H1 (cell line): Measurements from ENCODE around the gene QRICH2. TPM values are rescaled to one million over a fixed set of nuclear protein-coding genes. Genes with fewer than 3 reads are reported as not detected.

Experiments used
- CTCF ChIA-PET: fragments of 300-600 bp; sonication (Branson Sonifier 250); formaldehyde crosslinking; loops from one replicate; lab custom pipeline; 2021; ENCODE audit not compliant: partially characterized antibody; lab: Charles Lee
- POLR2A ChIA-PET: fragments of 300-600 bp; sonication (Branson Sonifier 250); formaldehyde crosslinking; loops from one replicate; lab custom pipeline; 2021; ENCODE audit warnings: inconsistent platforms; ENCODE audit not compliant: partially characterized antibody; lab: Charles Lee
- DNase-seq, 2 experiments: peaks; one replicate each; pipeline versions ENCODE4 v3.0.0 to v3.0.0-alpha.2; 2010 to 2022; ENCODE audit warnings: low spot score in 2 of 2, low read depth in 1 of 2, mixed read lengths in 1 of 2
- FAIRE-seq: peaks from 2 replicates; lab custom pipeline; 2011; peaks lifted over from hg19 to GRCh38; lab: Jason Lieb, UNC
- H2AFZ ChIP-seq: 2 replicates; pipeline ENCODE4 v1.8.1; 2012; ENCODE audit warnings: low read length, inconsistent platforms
- H2AK5ac ChIP-seq: 2 replicates; pipeline ENCODE4 v1.6.1; 2013; ENCODE audit warnings: low read depth, low read length
- H2BK120ac ChIP-seq: replicated peaks from 2 replicates; pipeline ENCODE3; 2013; ENCODE audit warnings: low read depth, low read length, inconsistent platforms
- H2BK12ac ChIP-seq: 2 replicates; pipeline ENCODE4 v1.6.1; 2013; ENCODE audit warnings: low read depth, low read length
- H2BK15ac ChIP-seq: 2 replicates; pipeline ENCODE4 v1.6.1; 2013; ENCODE audit warnings: low read length
- H2BK20ac ChIP-seq: 2 replicates; pipeline ENCODE4 v1.6.1; 2013; ENCODE audit warnings: low read length
- H2BK5ac ChIP-seq: 2 replicates; pipeline ENCODE4 v1.6.1; 2013; ENCODE audit warnings: low read depth, low read length
- H3K14ac ChIP-seq: 2 replicates; pipeline ENCODE4 v1.6.1; 2013; ENCODE audit warnings: inconsistent platforms; ENCODE audit not compliant: insufficient read length
- H3K18ac ChIP-seq: 2 replicates; pipeline ENCODE4 v1.6.1; 2013; ENCODE audit warnings: low read length; ENCODE audit errors: extremely low read depth
- H3K23ac ChIP-seq: 2 replicates; pipeline ENCODE4 v1.6.1; 2013; ENCODE audit warnings: inconsistent platforms; ENCODE audit not compliant: insufficient read length
- H3K23me2 ChIP-seq: 2 replicates; pipeline ENCODE4 v1.6.1; 2013; ENCODE audit warnings: low read depth, low read length
- H3K27ac ChIP-seq: 2 replicates; pipeline ENCODE4 v1.6.1; 2011; ENCODE audit warnings: low read depth, low read length, inconsistent platforms
- H3K27me3 ChIP-seq, 4 experiments: replicated peaks in 1 of 4; 1 replicate in 1 of 4; 2 replicates in 3 of 4; pipeline versions ENCODE4 v1.6.1 to v1.8.1; 2011 to 2013; ENCODE audit warnings: low read length in 3 of 4, mild to moderate bottlenecking in 3 of 4, inconsistent platforms in 2 of 4, mixed read lengths in 2 of 4, moderate library complexity in 1 of 4; ENCODE audit not compliant: control insufficient read depth in 3 of 4, insufficient read depth in 3 of 4; ENCODE audit errors: extremely low read depth in 1 of 4
- H3K36me3 ChIP-seq, 4 experiments: 2 replicates each; pipeline versions ENCODE4 v1.6.1 to v1.8.1; 2011 to 2013; ENCODE audit warnings: mild to moderate bottlenecking in 4 of 4, low read length in 3 of 4, moderate library complexity in 2 of 4, control low read depth in 1 of 4, inconsistent platforms in 1 of 4; ENCODE audit not compliant: insufficient read depth in 4 of 4, control insufficient read depth in 2 of 4
- H3K4ac ChIP-seq: replicated peaks from 2 replicates; pipeline ENCODE3; 2013; ENCODE audit warnings: low read length, low read depth, mixed read lengths, inconsistent platforms; ENCODE audit not compliant: insufficient read length
- H3K4me1 ChIP-seq, 4 experiments: replicated peaks in 1 of 4; 1 replicate in 1 of 4; 2 replicates in 3 of 4; pipeline versions ENCODE4 v1.6.1 to v1.8.1; 2011 to 2013; ENCODE audit warnings: low read length in 3 of 4, inconsistent platforms in 2 of 4, mixed read lengths in 1 of 4; ENCODE audit not compliant: insufficient read depth in 4 of 4, control insufficient read depth in 3 of 4
- H3K4me2 ChIP-seq, 2 experiments: 2 replicates each; pipeline versions ENCODE4 v1.6.1 to v1.8.1; 2011 to 2013; ENCODE audit warnings: low read depth in 2 of 2, low read length in 2 of 2, control low read depth in 1 of 2, inconsistent platforms in 1 of 2, mild to moderate bottlenecking in 1 of 2; ENCODE audit not compliant: insufficient read depth in 1 of 2
- H3K4me3 ChIP-seq, 4 experiments: fragments of 200-600, 300-600 bp in 1 of 4; sonication (generic), shearing (Covaris generic), sonication (Bioruptor Twin) in 1 of 4; 2 replicates each; pipeline versions ENCODE4 v1.5.1 to v1.8.1; 2011 to 2016; ENCODE audit warnings: low read length in 4 of 4, low read depth in 3 of 4, control low read depth in 2 of 4, inconsistent platforms in 2 of 4, mild to moderate bottlenecking in 2 of 4, mixed read lengths in 1 of 4, moderate library complexity in 1 of 4; ENCODE audit not compliant: insufficient read depth in 2 of 4; ENCODE audit errors: extremely low read depth in 1 of 4
- H3K56ac ChIP-seq: replicated peaks from 2 replicates; pipeline ENCODE3; 2013; ENCODE audit warnings: low read depth, mild to moderate bottlenecking, mixed read lengths, low read length, inconsistent platforms; ENCODE audit not compliant: insufficient read length
- H3K79me1 ChIP-seq: 2 replicates; pipeline ENCODE4 v1.6.1; 2013; ENCODE audit warnings: low read depth, low read length, control low read depth
- H3K79me2 ChIP-seq, 2 experiments: 2 replicates each; pipeline versions ENCODE4 v1.6.1 to v1.8.1; 2012 to 2013; ENCODE audit warnings: low read length in 2 of 2, mild to moderate bottlenecking in 2 of 2, inconsistent platforms in 1 of 2; ENCODE audit not compliant: insufficient read depth in 2 of 2, control insufficient read depth in 1 of 2
- H3K9ac ChIP-seq, 4 experiments: replicated peaks in 1 of 4; 1 replicate in 1 of 4; 2 replicates in 3 of 4; pipeline versions ENCODE4 v1.6.1 to v1.8.1; 2011 to 2013; ENCODE audit warnings: low read depth in 3 of 4, low read length in 3 of 4, control low read depth in 2 of 4, mild to moderate bottlenecking in 2 of 4, moderate library complexity in 2 of 4, inconsistent platforms in 1 of 4; ENCODE audit errors: extremely low read depth in 1 of 4
- H3K9me3 ChIP-seq, 2 experiments: 2 replicates each; pipeline versions ENCODE4 v1.6.1 to v1.8.1; 2012 to 2013; ENCODE audit warnings: mild to moderate bottlenecking in 2 of 2, moderate library complexity in 2 of 2, control low read depth in 1 of 2, inconsistent platforms in 1 of 2, low read depth in 1 of 2, low read length in 1 of 2, mixed read lengths in 1 of 2; ENCODE audit not compliant: insufficient read depth in 2 of 2
- H4K20me1 ChIP-seq, 2 experiments: replicated peaks in 1 of 2; 2 replicates each; pipeline versions ENCODE3 to v1.8.1; 2011 to 2013; ENCODE audit warnings: inconsistent platforms in 2 of 2, low read length in 2 of 2, mild to moderate bottlenecking in 1 of 2; ENCODE audit not compliant: insufficient read depth in 2 of 2, control insufficient read depth in 1 of 2
- H4K5ac ChIP-seq: 2 replicates; pipeline ENCODE4 v1.6.1; 2013; ENCODE audit warnings: low read length, low read depth, mixed read lengths, inconsistent platforms; ENCODE audit not compliant: insufficient read length
- H4K8ac ChIP-seq: 2 replicates; pipeline ENCODE4 v1.8.0; 2013; ENCODE audit warnings: mild to moderate bottlenecking, moderate library complexity, low read length, inconsistent platforms; ENCODE audit not compliant: insufficient read depth; ENCODE audit errors: extremely low read depth
- H4K91ac ChIP-seq: replicated peaks from 2 replicates; pipeline ENCODE3; 2013; ENCODE audit warnings: low read length, mixed read lengths, inconsistent platforms; ENCODE audit not compliant: insufficient read length
- BCL11A ChIP-seq, 2 experiments: IDR thresholded peaks; one replicate each; pipeline ENCODE4 v1.6.1; 2011; ENCODE audit warnings: low read depth in 2 of 2, low read length in 2 of 2, mild to moderate bottlenecking in 2 of 2
- CBX5 ChIP-seq: fragments of 300-800, 300-1000 bp; sonication (generic); IDR thresholded peaks from 2 replicates; pipeline ENCODE4 v1.7.1; 2016; ENCODE audit warnings: antibody characterized with exemption, low read length, low read depth
- POLR2AphosphoS5 ChIP-seq: IDR thresholded peaks from 2 replicates; pipeline ENCODE4 v1.6.1; 2011; ENCODE audit warnings: low read depth, low read length
- POU5F1 ChIP-seq: IDR thresholded peaks from 2 replicates; pipeline ENCODE4 v1.6.1; 2011; ENCODE audit warnings: low read depth, mild to moderate bottlenecking, low read length, moderate library complexity
- RNF2 ChIP-seq: fragments of 200-900, 300-1000 bp; sonication (generic); IDR thresholded peaks from 2 replicates; pipeline ENCODE4 v1.7.1; 2016; ENCODE audit warnings: borderline replicate concordance, low read depth, mild to moderate bottlenecking, antibody characterized with exemption, low read length; ENCODE audit not compliant: poor library complexity, severe bottlenecking; ENCODE audit errors: missing control alignments
- RXRA ChIP-seq: IDR thresholded peaks from 2 replicates; pipeline ENCODE4 v1.6.1; 2011; ENCODE audit warnings: low read depth, mild to moderate bottlenecking, low read length, moderate library complexity; ENCODE audit not compliant: insufficient read depth
- SP2 ChIP-seq: IDR thresholded peaks from 2 replicates; pipeline ENCODE4 v1.6.1; 2012; ENCODE audit warnings: mild to moderate bottlenecking, low read length, inconsistent platforms
- SUZ12 ChIP-seq: fragments of 200-600 bp; sonication (generic); IDR thresholded peaks from 2 replicates; pipeline ENCODE4 v1.6.1; 2012; ENCODE audit warnings: mild to moderate bottlenecking, inconsistent platforms, low read length, moderate library complexity, mixed read lengths
- TAF7 ChIP-seq: optimal IDR thresholded peaks from 2 replicates; pipeline ENCODE3; 2011; ENCODE audit warnings: low read depth, mild to moderate bottlenecking, inconsistent platforms, low read length, moderate library complexity, borderline replicate concordance
- TCF12 ChIP-seq: IDR thresholded peaks from 2 replicates; pipeline ENCODE4 v1.6.1; 2011; ENCODE audit warnings: low read depth, mild to moderate bottlenecking, low read length
- TEAD4 ChIP-seq: IDR thresholded peaks from 2 replicates; pipeline ENCODE4 v1.6.1; 2012; ENCODE audit warnings: low read depth, low read length, inconsistent platforms, mixed read lengths
- WGBS, 2 experiments: shearing (Covaris generic) in 1 of 2; methylation state at CpG; one replicate each; pipeline versions ENCODE4 v1.1.6 to v1.1.7; 2013 to 2015; ENCODE audit warnings: low lambda C conversion rate in 2 of 2, mixed read lengths in 2 of 2, inconsistent platforms in 1 of 2, low coverage in 1 of 2, missing lambda C conversion rate in 1 of 2; ENCODE audit not compliant: insufficient replicate concordance in 2 of 2, insufficient coverage in 1 of 2, insufficient read length in 1 of 2; ENCODE audit errors: extremely low coverage in 1 of 2, missing lambda C conversion rate in 1 of 2; 5-methylcytosine and 5-hydroxymethylcytosine counted together
- polyA plus RNA-seq, 7 experiments: library from polyadenylated mRNA; depleted of rRNA in 3 of 7; stranded (reverse) in 5 of 7; unstranded in 2 of 7; fragments of >200 nt in 5 of 7; fragments of 200-250 nt in 2 of 7; gene quantifications; 1 replicate in 5 of 7; 2 replicates in 1 of 7; 4 replicates in 1 of 7; pipeline versions ENCODE4 v1.2.1 to v1.2.3, GENCODE V29; 2011 to 2013; ENCODE audit warnings: missing spikeins in 2 of 7, mixed read lengths in 2 of 7
- total RNA-seq: library from RNA; stranded (reverse); fragmentation: NEBNext Ultra II Directional; extraction: Animal tissue kit (Norgen Biotek cat#: 25700); gene quantifications from 2 replicates; pipeline ENCODE4 v1.2.1, GENCODE V29; 2021
- TF ChIP-seq, protein P1 (sequence below), 3 experiments: IDR thresholded peaks; 1 replicate in 2 of 3; 2 replicates in 1 of 3; pipeline versions ENCODE4 v1.5.1 to v1.6.1; 2011; ENCODE audit warnings: low read length in 3 of 3, mild to moderate bottlenecking in 3 of 3, inconsistent platforms in 2 of 3, low read depth in 1 of 3, moderate library complexity in 1 of 3; ENCODE audit not compliant: insufficient read depth in 1 of 3; ENCODE audit errors: control extremely low read depth in 1 of 3

QRICH2 gene
- total and polyA plus RNA-seq, 2 of the 8 experiments (the other 6 are each of a cell fraction or from before 2014, with no cell fraction given), result 2.8 to 3.8 TPM

DNA sequence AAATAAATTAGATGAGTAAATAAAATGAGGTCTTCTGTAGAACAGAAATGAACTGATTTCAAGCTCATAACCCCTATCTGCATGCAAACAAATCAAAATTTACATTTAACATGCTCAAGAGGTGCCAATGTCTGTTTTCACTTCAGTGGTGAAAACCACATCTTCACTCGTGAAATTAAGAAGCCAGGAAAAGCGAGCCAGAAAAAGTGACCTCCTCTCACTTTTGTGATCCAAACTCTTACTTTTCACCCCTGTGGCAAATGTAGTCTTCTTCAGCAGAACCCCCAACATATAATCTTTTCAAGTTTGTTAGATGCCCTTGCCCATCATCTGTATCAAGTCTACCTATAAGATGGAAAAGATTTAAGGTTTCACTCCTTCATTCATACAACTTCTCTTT lies 9.5 kb upstream of the QRICH2 start:
- Histone ChIP-seq H3K27me3 (no peaks in the 10 kb centered on the region), H3K4me3 (no peak overlapping the region), H3K4me2 (no peak overlapping the region), H3K14ac (no peak overlapping the region), H4K8ac (no peak overlapping the region), H3K27ac (no peak overlapping the region), H2BK20ac (no peak overlapping the region), H3K18ac (no peak overlapping the region), H2BK15ac (no peak overlapping the region), H3K4me1 (no peaks in the 10 kb centered on the region), H3K79me2 (no peaks in the 10 kb centered on the region), H3K9me3 (no peaks in the 10 kb centered on the region), H3K9ac (no peak overlapping the region), H2AFZ (no peak overlapping the region), H2BK5ac (no peak overlapping the region), H3K79me1 (peaks cover 2% of the 10 kb centered on the region; the same call in 1 of the 2 replicates), H3K36me3 (peaks cover 4 to 15% (median 13%) of the 10 kb centered on the region in 4 experiments; a peak in 7 of 8 replicates), H2AK5ac (no peak overlapping the region), H3K23me2 (no peaks in the 10 kb centered on the region), H2BK120ac (no peak overlapping the region), H3K4ac (no peak overlapping the region), H3K23ac (no peak overlapping the region), H4K91ac (no peak overlapping the region), H4K5ac (no peak overlapping the region), H2BK12ac (no peak overlapping the region), H3K56ac (no peak overlapping the region), H4K20me1 (no peaks in the 10 kb centered on the region)
- WGBS, 2 experiments, result 86% methylated on average over 2 of the region's 2 CpGs; no CpG with 5 or more reads in 1 of the 2 experiments
- ChIA-PET CTCF (interaction anchor here (2.2 kb wide), 1 partner anchor 80 kb away, joined by 12 read pairs; no protein-coding TSS in a partner anchor), POLR2A (interaction anchor here (1.2 kb wide), 1 partner anchor 14 kb away, joined by 3 read pairs; no protein-coding TSS in a partner anchor)
- DNase-seq, result no peak
- no peak for FAIRE-seq
- TF ChIP-seq RNF2 (no peak), POU5F1 (no peak), TCF12 (no peak), TEAD4 (no peak), SUZ12 (no peak), POLR2AphosphoS5 (no peak), SP2 (no peak), CBX5 (no peak), RXRA (no peak), TAF7 (no peak), BCL11A (IDR thresholded peaks at IDR 0.05; ENCODE audit: low read depth in 2 of 2, low read length in 2 of 2) (no peak)
- TF ChIP-seq, protein P1, sequence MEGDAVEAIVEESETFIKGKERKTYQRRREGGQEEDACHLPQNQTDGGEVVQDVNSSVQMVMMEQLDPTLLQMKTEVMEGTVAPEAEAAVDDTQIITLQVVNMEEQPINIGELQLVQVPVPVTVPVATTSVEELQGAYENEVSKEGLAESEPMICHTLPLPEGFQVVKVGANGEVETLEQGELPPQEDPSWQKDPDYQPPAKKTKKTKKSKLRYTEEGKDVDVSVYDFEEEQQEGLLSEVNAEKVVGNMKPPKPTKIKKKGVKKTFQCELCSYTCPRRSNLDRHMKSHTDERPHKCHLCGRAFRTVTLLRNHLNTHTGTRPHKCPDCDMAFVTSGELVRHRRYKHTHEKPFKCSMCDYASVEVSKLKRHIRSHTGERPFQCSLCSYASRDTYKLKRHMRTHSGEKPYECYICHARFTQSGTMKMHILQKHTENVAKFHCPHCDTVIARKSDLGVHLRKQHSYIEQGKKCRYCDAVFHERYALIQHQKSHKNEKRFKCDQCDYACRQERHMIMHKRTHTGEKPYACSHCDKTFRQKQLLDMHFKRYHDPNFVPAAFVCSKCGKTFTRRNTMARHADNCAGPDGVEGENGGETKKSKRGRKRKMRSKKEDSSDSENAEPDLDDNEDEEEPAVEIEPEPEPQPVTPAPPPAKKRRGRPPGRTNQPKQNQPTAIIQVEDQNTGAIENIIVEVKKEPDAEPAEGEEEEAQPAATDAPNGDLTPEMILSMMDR (IDR thresholded peaks at IDR 0.05; ENCODE audit: control extremely low read depth in 1 of 3, insufficient read depth in 1 of 3, low read depth in 1 of 3, low read length in 3 of 3), result no peak
